ENCODE data around the gene SLC1A3. TPM values are rescaled to one million over a fixed set of nuclear protein-coding genes. Genes with fewer than 3 reads are reported as not detected.

Gene SLC1A3
- total RNA-seq, 2 donors from 2014 or later = 2.6 to 4.2 TPM

DNA sequence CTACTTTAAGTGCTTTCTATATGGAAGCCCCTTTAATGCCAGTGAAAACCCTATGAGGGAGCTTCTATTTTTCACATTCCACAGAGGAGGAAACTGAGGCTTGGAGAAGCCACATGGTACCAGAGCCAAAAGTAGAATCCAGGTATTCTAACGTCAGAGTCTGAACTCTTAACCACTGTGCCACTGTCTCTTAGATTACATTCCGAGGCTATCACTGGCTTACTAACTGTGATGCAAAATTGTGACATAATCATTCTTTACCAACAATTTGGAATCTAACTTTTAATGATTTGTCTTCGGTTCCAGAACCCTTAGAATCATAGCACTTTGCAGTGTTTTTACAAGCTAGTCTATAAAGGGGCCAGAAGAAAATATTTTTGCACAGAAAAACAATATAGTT, 59.2 kb downstream of the SLC1A3 start:
- Mint-ChIP-seq H3K27ac (no peak overlapping the region), H3K4me1 (peaks cover 3% of the 10 kb centered on the region), H3K27me3 (ENCODE audit: insufficient read depth) (no peaks in the 10 kb centered on the region), H3K36me3 (ENCODE audit: low read depth) (no peaks in the 10 kb centered on the region), H3K4me3 (no peak overlapping the region), H3K9me3 (no peaks in the 10 kb centered on the region)
- H3K27ac ChIP-seq (ENCODE audit: low read depth, low read length) = no peak overlapping the region
- H3K27me3 ChIP-seq (ENCODE audit: control insufficient read depth, insufficient read depth, low read length, poor library complexity, severe bottlenecking) = no peaks in the 10 kb centered on the region
- H3K36me3 ChIP-seq (ENCODE audit: control insufficient read depth, insufficient read depth, low read length) = no peaks in the 10 kb centered on the region
- no peak overlapping the region for H3K4me3 ChIP-seq (ENCODE audit: low read length)
- TF ChIP-seq, protein P1, sequence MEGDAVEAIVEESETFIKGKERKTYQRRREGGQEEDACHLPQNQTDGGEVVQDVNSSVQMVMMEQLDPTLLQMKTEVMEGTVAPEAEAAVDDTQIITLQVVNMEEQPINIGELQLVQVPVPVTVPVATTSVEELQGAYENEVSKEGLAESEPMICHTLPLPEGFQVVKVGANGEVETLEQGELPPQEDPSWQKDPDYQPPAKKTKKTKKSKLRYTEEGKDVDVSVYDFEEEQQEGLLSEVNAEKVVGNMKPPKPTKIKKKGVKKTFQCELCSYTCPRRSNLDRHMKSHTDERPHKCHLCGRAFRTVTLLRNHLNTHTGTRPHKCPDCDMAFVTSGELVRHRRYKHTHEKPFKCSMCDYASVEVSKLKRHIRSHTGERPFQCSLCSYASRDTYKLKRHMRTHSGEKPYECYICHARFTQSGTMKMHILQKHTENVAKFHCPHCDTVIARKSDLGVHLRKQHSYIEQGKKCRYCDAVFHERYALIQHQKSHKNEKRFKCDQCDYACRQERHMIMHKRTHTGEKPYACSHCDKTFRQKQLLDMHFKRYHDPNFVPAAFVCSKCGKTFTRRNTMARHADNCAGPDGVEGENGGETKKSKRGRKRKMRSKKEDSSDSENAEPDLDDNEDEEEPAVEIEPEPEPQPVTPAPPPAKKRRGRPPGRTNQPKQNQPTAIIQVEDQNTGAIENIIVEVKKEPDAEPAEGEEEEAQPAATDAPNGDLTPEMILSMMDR (conservative IDR thresholded peaks at IDR 0.05) = no peak
- no peaks in the 10 kb centered on the region for H3K4me1 ChIP-seq (ENCODE audit: control insufficient read depth, insufficient read depth, low read length)
- no peaks in the 10 kb centered on the region for H3K9me3 ChIP-seq (ENCODE audit: control insufficient read depth, low read length)
- no peak for DNase-seq
- H3K9ac ChIP-seq (ENCODE audit: extremely low read depth, low read length, poor library complexity, severe bottlenecking) = no peak overlapping the region
- 86 to 92% methylated on average over 3 of the region's 3 CpGs for WGBS, 2 experiments (ENCODE audit: insufficient coverage in 1 of 2, insufficient read length in 1 of 2)

DNA sequence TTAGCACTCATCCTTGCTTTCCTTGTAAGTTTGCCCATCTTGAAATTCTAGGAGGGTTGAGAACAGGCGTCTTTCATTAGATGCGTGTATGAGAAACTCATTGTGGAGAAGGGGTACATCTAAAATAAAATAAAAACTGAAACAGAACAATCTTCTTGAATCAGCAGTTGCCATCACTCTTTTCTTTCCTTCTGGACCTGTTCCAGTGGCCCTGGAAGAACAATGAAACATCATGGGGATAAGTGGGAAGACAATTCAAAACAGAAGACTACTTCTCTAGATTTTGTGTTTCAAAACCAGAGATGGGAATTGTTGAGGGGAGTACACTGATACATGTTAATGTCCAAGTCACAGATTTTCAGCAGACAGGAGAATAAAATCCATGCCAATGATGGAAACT, 59.9 kb downstream of the SLC1A3 start:
- TF ChIP-seq, protein P1 (conservative IDR thresholded peaks at IDR 0.05) = no peak
- Histone ChIP-seq H3K4me3 (ENCODE audit: low read length) (no peak overlapping the region), H3K9ac (ENCODE audit: extremely low read depth, low read length, poor library complexity, severe bottlenecking) (no peak overlapping the region), H3K9me3 (ENCODE audit: control insufficient read depth, low read length) (no peaks in the 10 kb centered on the region), H3K36me3 (ENCODE audit: control insufficient read depth, insufficient read depth, low read length) (no peaks in the 10 kb centered on the region), H3K27ac (ENCODE audit: low read depth, low read length) (no peak overlapping the region), H3K27me3 (ENCODE audit: control insufficient read depth, insufficient read depth, low read length, poor library complexity, severe bottlenecking) (no peaks in the 10 kb centered on the region), H3K4me1 (ENCODE audit: control insufficient read depth, insufficient read depth, low read length) (no peaks in the 10 kb centered on the region)
- H3K4me3 Mint-ChIP-seq = no peak overlapping the region
- H3K27me3 Mint-ChIP-seq (ENCODE audit: insufficient read depth) = no peaks in the 10 kb centered on the region
- H3K4me1 Mint-ChIP-seq = peaks cover 3% of the 10 kb centered on the region
- no peak for DNase-seq
- H3K9me3 Mint-ChIP-seq = no peaks in the 10 kb centered on the region
- 100% methylated on average over 1 of the region's 2 CpGs; no CpG with 5 or more reads in 1 of the 2 experiments for WGBS, 2 experiments (ENCODE audit: insufficient coverage in 1 of 2, insufficient read length in 1 of 2)
- H3K27ac Mint-ChIP-seq = no peak overlapping the region
- no peaks in the 10 kb centered on the region for H3K36me3 Mint-ChIP-seq (ENCODE audit: low read depth)

DNA sequence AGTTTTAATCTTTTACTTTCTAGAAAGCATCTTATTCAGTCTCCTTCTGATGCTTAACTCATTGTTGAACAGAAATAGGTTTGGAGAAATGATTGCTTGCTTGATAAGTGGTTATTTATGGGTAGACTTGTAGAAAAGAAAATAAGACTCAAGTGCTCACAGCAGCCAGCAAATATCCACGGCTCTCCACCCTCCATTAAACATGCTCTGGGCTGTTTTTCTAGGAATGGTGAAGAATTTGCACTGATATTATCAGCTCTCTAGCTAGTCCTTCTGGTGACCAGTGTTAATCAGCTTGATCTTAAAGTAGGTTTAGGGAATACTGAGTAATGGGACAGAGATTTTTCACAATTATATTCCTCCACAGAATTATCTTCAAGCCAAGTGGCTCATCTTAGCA, 60.6 kb downstream of the SLC1A3 start:
- H3K9me3 Mint-ChIP-seq = no peaks in the 10 kb centered on the region
- Histone ChIP-seq H3K36me3 (ENCODE audit: control insufficient read depth, insufficient read depth, low read length) (no peaks in the 10 kb centered on the region), H3K9me3 (ENCODE audit: control insufficient read depth, low read length) (no peaks in the 10 kb centered on the region), H3K9ac (ENCODE audit: extremely low read depth, low read length, poor library complexity, severe bottlenecking) (no peak overlapping the region), H3K4me1 (ENCODE audit: control insufficient read depth, insufficient read depth, low read length) (no peaks in the 10 kb centered on the region), H3K4me3 (ENCODE audit: low read length) (no peak overlapping the region), H3K27ac (ENCODE audit: low read depth, low read length) (no peak overlapping the region), H3K27me3 (ENCODE audit: control insufficient read depth, insufficient read depth, low read length, poor library complexity, severe bottlenecking) (no peaks in the 10 kb centered on the region)
- DNase-seq = no peak
- H3K27me3 Mint-ChIP-seq (ENCODE audit: insufficient read depth) = no peaks in the 10 kb centered on the region
- 100% methylated on average over 1 of the region's 1 CpG; no CpG with 5 or more reads in 1 of the 2 experiments for WGBS, 2 experiments (ENCODE audit: insufficient coverage in 1 of 2, insufficient read length in 1 of 2)
- TF ChIP-seq, protein P1 (conservative IDR thresholded peaks at IDR 0.05) = no peak
- no peaks in the 10 kb centered on the region for H3K36me3 Mint-ChIP-seq (ENCODE audit: low read depth)
- H3K4me1 Mint-ChIP-seq = peaks cover 3% of the 10 kb centered on the region
- no peak overlapping the region for H3K27ac Mint-ChIP-seq
- H3K4me3 Mint-ChIP-seq = no peak overlapping the region
